ENCODE results near the gene ST7.
"Not testable (repeated sequence)": the region's sequence is repeated elsewhere in the genome, so short reads cannot be mapped to it uniquely, and the experiment has no call there.

ST7 gene

DNA sequence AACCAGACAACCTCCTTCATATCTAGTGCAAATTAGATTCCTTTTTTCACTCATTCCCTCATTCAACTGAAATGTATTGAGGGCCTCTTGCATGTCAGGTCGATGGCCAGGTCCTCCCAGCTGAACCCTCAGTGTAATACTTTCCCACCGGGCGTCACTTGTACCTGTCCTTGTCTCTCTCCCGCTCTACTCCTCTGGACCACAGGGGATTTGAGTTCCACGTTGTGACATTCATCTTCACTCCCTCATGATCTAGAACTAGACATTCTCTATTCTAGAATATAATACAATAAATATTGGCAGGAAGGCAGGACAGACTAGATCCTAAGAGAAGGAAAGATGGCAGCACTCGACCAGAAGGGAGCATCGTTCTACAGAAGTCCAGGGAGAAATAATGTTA is 285.6 kb downstream of the ST7 start:
- DNase-seq (ENCODE audit: low read depth) = no peak
- TF ChIP-seq CTCF (conservative IDR thresholded peaks at IDR 0.05; ENCODE audit: control insufficient read depth, insufficient read depth, low read depth, low read length) = no peak
- no peak overlapping the region for H3K4me3 ChIP-seq (ENCODE audit: control insufficient read depth, low read depth, low read length)

- no peak for DNase-seq (ENCODE audit: low read depth)
- H3K4me3 ChIP-seq (ENCODE audit: control insufficient read depth, low read depth, low read length) = no peak overlapping the region
- no peak for TF ChIP-seq CTCF (conservative IDR thresholded peaks at IDR 0.05; ENCODE audit: control insufficient read depth, insufficient read depth, low read depth, low read length)
Measured at GRCh38 chr7:117241088-117241487, 287.8 kb downstream of the ST7 start.

- no peak for TF ChIP-seq CTCF (conservative IDR thresholded peaks at IDR 0.05; ENCODE audit: control insufficient read depth, insufficient read depth, low read depth, low read length)
- no peak overlapping the region for H3K4me3 ChIP-seq (ENCODE audit: control insufficient read depth, low read depth, low read length)
- no peak for DNase-seq (ENCODE audit: low read depth)
Measured at GRCh38 chr7:117243390-117243789, 290.1 kb downstream of the ST7 start.

GRCh38 chr7:117245703-117246102 is 292.4 kb downstream of the ST7 start:
- not testable (repeated sequence) for H3K4me3 ChIP-seq (ENCODE audit: control insufficient read depth, low read depth, low read length); DNase-seq (ENCODE audit: low read depth)

- no peak for TF ChIP-seq CTCF (conservative IDR thresholded peaks at IDR 0.05; ENCODE audit: control insufficient read depth, insufficient read depth, low read depth, low read length)
Measured at GRCh38 chr7:117247809-117248208, 294.5 kb downstream of the ST7 start.

GRCh38 chr7:117248829-117249228 is 295.5 kb downstream of the ST7 start:
- TF ChIP-seq CTCF (conservative IDR thresholded peaks at IDR 0.05; ENCODE audit: control insufficient read depth, insufficient read depth, low read depth, low read length) = no peak
- H3K4me3 ChIP-seq (ENCODE audit: control insufficient read depth, low read depth, low read length) = no peak overlapping the region
- DNase-seq (ENCODE audit: low read depth) = peak; percentile 48

More at GRCh38 chr7:117247809-117248208, 294.5 kb downstream of the ST7 start:
- no peak overlapping the region for H3K4me3 ChIP-seq (ENCODE audit: control insufficient read depth, low read depth, low read length)
- DNase-seq (ENCODE audit: low read depth) = no peak

DNA sequence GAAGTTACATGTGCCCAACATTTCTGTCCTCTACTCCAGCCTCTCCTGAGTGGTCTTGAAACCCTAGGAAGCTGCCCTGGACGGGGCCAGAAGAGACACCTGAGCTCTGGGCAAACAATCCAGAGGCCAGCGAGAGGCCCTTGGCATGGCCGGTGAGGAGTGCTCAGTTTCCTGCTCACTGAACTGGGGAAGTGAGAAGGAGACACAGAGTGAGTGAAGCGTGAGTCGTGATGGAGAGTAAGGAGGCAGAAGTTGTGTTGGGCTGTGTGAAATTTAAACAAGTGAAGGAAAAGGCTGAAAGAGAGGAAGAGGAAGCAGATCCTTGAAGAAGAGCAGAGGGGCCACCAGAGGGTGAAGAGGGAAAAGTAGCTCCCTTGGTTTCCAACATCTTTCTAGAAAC is 296.4 kb downstream of the ST7 start:
- DNase-seq (ENCODE audit: low read depth) = peak; percentile 25
- no peak overlapping the region for H3K4me3 ChIP-seq (ENCODE audit: control insufficient read depth, low read depth, low read length)
- TF ChIP-seq CTCF (conservative IDR thresholded peaks at IDR 0.05; ENCODE audit: control insufficient read depth, insufficient read depth, low read depth, low read length) = no peak
